OCI-LY7 (cell line): ENCODE results near the gene PAH. TPM values are rescaled to one million over a fixed set of nuclear protein-coding genes. Genes with fewer than 3 reads are reported as not detected.

Experiments used
- BruUV-seq: library from RNA; stranded (reverse); fragments of 400-500 nt; replicated peaks from 2 replicates; lab custom pipeline; 2021; lab: Mats Ljungman, UMichigan
- CTCF ChIA-PET: fragments of 300-600 bp; sonication (Branson Sonifier 250); formaldehyde crosslinking; loops from one replicate; lab custom pipeline; 2022; ENCODE audit warnings: antibody characterized with exemption; ENCODE audit not compliant: unreplicated experiment; lab: Charles Lee
- POLR2A ChIA-PET: fragments of 300-600 bp; sonication (Branson Sonifier 250); formaldehyde crosslinking; loops from one replicate; lab custom pipeline; 2022; ENCODE audit warnings: antibody characterized with exemption; lab: Charles Lee
- DNase-seq: peaks from one replicate; pipeline ENCODE4 v3.0.0-alpha.2; 2015; ENCODE audit warnings: low spot score
- H2AFZ ChIP-seq: fragments of 200-600 bp; sonication (generic), shearing (Covaris generic); 2 replicates; pipeline ENCODE4 v1.6.1; 2014; ENCODE audit warnings: mild to moderate bottlenecking, antibody characterized with exemption, low read length, moderate library complexity
- H3K27ac ChIP-seq: fragments of 200-600 bp; sonication (generic); 2 replicates; pipeline ENCODE4 v1.5.1; 2014; ENCODE audit warnings: mixed run types, low read depth, mild to moderate bottlenecking, moderate library complexity, low read length, inconsistent platforms; ENCODE audit not compliant: poor library complexity, severe bottlenecking
- H3K36me3 ChIP-seq: fragments of 200-600 bp; sonication (generic); 2 replicates; pipeline ENCODE4 v1.6.1; 2014; ENCODE audit warnings: mild to moderate bottlenecking, antibody characterized with exemption, low read length, moderate library complexity, mixed read lengths; ENCODE audit not compliant: insufficient read depth
- H3K4me1 ChIP-seq: fragments of 200-600 bp; sonication (generic); 2 replicates; pipeline ENCODE4 v1.5.1; 2014; ENCODE audit warnings: mild to moderate bottlenecking, low read length; ENCODE audit not compliant: insufficient read depth, poor library complexity, severe bottlenecking
- H3K4me2 ChIP-seq: fragments of 200-600 bp; sonication (generic); 2 replicates; pipeline ENCODE4 v1.6.1; 2014; ENCODE audit warnings: mild to moderate bottlenecking, low read length
- H3K4me3 ChIP-seq: fragments of 200-600 bp; sonication (generic); 2 replicates; pipeline ENCODE4 v1.5.1; 2014; ENCODE audit warnings: mild to moderate bottlenecking, low read depth, low read length; ENCODE audit not compliant: poor library complexity, severe bottlenecking
- H3K79me2 ChIP-seq: fragments of 200-600 bp; sonication (generic); 2 replicates; pipeline ENCODE4 v1.6.1; 2016; ENCODE audit warnings: low read depth, mild to moderate bottlenecking, low read length, moderate library complexity, mixed read lengths; ENCODE audit not compliant: insufficient read depth
- H3K9me2 ChIP-seq: fragments of 200-600 bp; sonication (generic); 2 replicates; pipeline ENCODE4 v1.6.1; 2016; ENCODE audit warnings: mild to moderate bottlenecking, low read length, mixed read lengths; ENCODE audit not compliant: insufficient read depth
- H3K9me3 ChIP-seq: fragments of 200-600 bp; sonication (generic); 2 replicates; pipeline ENCODE4 v1.6.1; 2014; ENCODE audit warnings: mild to moderate bottlenecking, mixed run types, low read length, mixed read lengths
- H4K20me1 ChIP-seq: fragments of 200-600 bp; sonication (generic); 2 replicates; pipeline ENCODE4 v1.6.1; 2014; ENCODE audit warnings: mild to moderate bottlenecking, antibody characterized with exemption, low read length, moderate library complexity, mixed read lengths; ENCODE audit not compliant: insufficient read depth
- EZH2phosphoT487 ChIP-seq: fragments of 200-600 bp; sonication (generic); IDR thresholded peaks from 2 replicates; pipeline ENCODE4 v1.6.1; 2018; ENCODE audit warnings: low read depth, borderline replicate concordance, mild to moderate bottlenecking, mixed run types, antibody characterized with exemption, low read length, moderate library complexity, mixed read lengths
- intact Hi-C: fragments of 100-400 bp; cut with micrococcal nuclease; formaldehyde crosslinking; loops from one replicate; pipeline ENCODE4 v1.10.0; 2022; ENCODE audit not compliant: unreplicated experiment
- total RNA-seq, 2 experiments: library from RNA; depleted of rRNA in 1 of 2; stranded (reverse); fragments of >200 nt in 1 of 2; shearing (Covaris generic) in 1 of 2; gene quantifications; 2 replicates each; pipeline ENCODE4 v1.2.3, GENCODE V29; 2014 to 2022
- TF ChIP-seq, protein P1 (sequence below): fragments of 200-600 bp; sonication (generic); conservative IDR thresholded peaks from 2 replicates; pipeline ENCODE4 v1.5.1; 2014; ENCODE audit warnings: mild to moderate bottlenecking, antibody characterized with exemption, low read length, moderate library complexity, mixed read lengths

The PAH gene
- total RNA-seq, 2 experiments from 2014 or later: not detected

DNA sequence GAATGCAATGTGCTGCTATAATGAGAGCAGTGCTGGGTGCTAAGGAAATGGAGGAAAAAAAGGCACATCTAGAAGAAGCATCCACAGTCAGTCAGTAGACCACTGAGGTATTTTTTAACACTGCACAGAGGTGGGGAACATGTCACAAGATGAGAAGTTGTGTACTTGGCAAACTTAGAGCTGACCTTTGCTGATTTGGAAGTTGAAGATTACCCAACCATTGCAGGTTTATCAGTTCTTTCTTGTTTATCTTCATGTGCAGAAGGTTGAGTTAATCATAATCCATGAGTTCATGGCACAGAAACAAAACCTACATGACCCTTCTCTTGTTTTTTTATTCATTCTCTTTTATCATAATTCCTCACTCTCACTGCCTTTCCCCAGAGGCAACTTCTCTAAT, 3.2 kb upstream of the PAH start:
- no peak for DNase-seq
- intact Hi-C loops: no loop called here
- Histone ChIP-seq H3K4me1 (no peaks in the 10 kb centered on the region), H3K4me2 (no peak overlapping the region), H2AFZ (no peak overlapping the region), H3K9me2 (no peaks in the 10 kb centered on the region), H3K79me2 (no peaks in the 10 kb centered on the region), H4K20me1 (no peaks in the 10 kb centered on the region), H3K4me3 (no peak overlapping the region), H3K27ac (no peak overlapping the region), H3K36me3 (no peaks in the 10 kb centered on the region), H3K9me3 (no peaks in the 10 kb centered on the region)
- BruUV-seq: no TSS peak
- ChIA-PET POLR2A (no interaction called here), CTCF (no interaction called here)
- TF ChIP-seq, protein P1, sequence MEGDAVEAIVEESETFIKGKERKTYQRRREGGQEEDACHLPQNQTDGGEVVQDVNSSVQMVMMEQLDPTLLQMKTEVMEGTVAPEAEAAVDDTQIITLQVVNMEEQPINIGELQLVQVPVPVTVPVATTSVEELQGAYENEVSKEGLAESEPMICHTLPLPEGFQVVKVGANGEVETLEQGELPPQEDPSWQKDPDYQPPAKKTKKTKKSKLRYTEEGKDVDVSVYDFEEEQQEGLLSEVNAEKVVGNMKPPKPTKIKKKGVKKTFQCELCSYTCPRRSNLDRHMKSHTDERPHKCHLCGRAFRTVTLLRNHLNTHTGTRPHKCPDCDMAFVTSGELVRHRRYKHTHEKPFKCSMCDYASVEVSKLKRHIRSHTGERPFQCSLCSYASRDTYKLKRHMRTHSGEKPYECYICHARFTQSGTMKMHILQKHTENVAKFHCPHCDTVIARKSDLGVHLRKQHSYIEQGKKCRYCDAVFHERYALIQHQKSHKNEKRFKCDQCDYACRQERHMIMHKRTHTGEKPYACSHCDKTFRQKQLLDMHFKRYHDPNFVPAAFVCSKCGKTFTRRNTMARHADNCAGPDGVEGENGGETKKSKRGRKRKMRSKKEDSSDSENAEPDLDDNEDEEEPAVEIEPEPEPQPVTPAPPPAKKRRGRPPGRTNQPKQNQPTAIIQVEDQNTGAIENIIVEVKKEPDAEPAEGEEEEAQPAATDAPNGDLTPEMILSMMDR: no peak
- TF ChIP-seq EZH2phosphoT487: no peak

DNA sequence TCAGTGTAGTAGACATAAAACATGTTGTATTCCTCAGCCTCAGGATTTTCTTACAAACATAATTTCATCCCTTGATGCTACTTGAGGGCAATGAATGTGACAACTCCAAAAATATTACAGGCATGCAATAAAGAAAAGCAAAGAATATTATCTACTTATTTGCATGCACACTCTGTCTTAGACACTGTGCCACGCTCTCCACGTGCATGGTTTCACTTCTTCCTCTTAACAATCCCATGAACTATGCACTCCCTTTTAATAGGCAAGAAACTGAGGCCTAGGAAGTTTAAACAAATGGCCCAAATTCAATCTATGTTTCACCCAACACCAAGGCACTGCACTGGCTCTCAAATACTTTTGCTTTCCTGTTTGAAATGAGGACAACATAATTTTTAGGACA, 1.8 kb upstream of the PAH start:
- POLR2A ChIA-PET: no interaction called here
- DNase-seq: no peak
- CTCF ChIA-PET: no interaction called here
- H3K9me3 ChIP-seq: no peaks in the 10 kb centered on the region
- no TSS peak for BruUV-seq
- H2AFZ ChIP-seq: 0 out of 2 replicates have a peak overlapping the region, but pooled peaks have one; percentile 15
- H3K4me3 ChIP-seq: no peak overlapping the region
- H4K20me1 ChIP-seq: no peaks in the 10 kb centered on the region
- no peaks in the 10 kb centered on the region for H3K79me2 ChIP-seq
- H3K4me2 ChIP-seq: no peak overlapping the region; the same call in 1 of the 2 replicates
- intact Hi-C loops: no loop called here
- H3K36me3 ChIP-seq: no peaks in the 10 kb centered on the region
- no peaks in the 10 kb centered on the region for H3K4me1 ChIP-seq
- no peaks in the 10 kb centered on the region for H3K9me2 ChIP-seq
- no peak overlapping the region for H3K27ac ChIP-seq
- no peak for TF ChIP-seq EZH2phosphoT487
- TF ChIP-seq, protein P1: no peak

DNA sequence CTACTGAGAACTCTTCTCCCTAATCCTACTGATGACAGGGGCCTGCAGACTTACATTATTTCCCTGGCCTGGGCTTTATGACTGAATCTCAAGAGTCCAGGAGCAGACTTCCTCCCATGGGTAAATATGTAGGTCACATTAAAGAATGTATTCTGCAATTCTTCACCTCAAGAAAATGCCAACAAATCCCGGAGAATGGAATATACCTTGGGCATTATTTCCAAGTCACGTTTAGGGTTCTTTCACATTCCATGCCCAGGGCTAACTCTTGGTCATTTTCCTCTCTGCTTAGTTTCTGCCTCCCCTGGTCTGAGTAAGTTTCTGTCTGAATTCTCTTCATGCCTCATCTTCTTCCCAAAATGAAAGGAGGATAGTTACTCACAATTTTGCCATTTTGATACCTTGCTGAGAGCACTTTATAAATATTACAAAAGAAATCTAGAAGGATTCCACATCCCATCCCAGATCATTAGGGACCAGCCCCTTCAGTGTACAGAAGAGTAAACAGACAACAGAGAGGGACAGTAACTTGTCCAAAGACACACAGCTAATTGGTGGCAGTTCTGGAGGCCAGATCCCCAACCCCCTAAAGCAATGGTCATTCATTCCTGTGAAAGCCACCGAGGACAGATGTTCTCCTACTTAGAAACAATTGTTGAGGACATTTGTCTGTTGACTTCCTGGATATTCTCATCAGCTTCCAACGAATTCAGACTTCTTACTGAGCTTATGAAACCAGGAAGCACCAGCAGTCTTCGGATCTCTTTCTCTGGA, 605 bp downstream of the PAH start:
- no peak for DNase-seq
- Histone ChIP-seq H3K4me1 (no peaks in the 10 kb centered on the region), H3K36me3 (no peaks in the 10 kb centered on the region), H3K79me2 (no peaks in the 10 kb centered on the region), H4K20me1 (no peaks in the 10 kb centered on the region), H3K27ac (no peak overlapping the region), H3K9me2 (no peaks in the 10 kb centered on the region), H2AFZ (peak overlapping the region; percentile 64; the same call in 1 of the 2 replicates), H3K4me2 (no peak overlapping the region), H3K9me3 (no peaks in the 10 kb centered on the region), H3K4me3 (no peak overlapping the region)
- no TSS peak for BruUV-seq
- CTCF ChIA-PET: no interaction called here
- POLR2A ChIA-PET: no interaction called here
- intact Hi-C loops: no loop called here
- no peak for TF ChIP-seq EZH2phosphoT487
- TF ChIP-seq, protein P1: no peak
